Measurements from ENCODE around the gene ARFGEF3. TPM values are rescaled to one million over a fixed set of nuclear protein-coding genes. Genes with fewer than 3 reads are reported as not detected.
"Not testable (repeated sequence)": the region's sequence is repeated elsewhere in the genome, so short reads cannot be mapped to it uniquely, and the experiment has no call there.

The ARFGEF3 gene
- total RNA-seq, 5 donors from 2014 or later (not counting 1 experiment from before 2014, with no cell fraction given): 0.09 to 0.12 (median 0.10) TPM; not detected in 2

GRCh38 chr6:138116661-138116999 lies 45.1 kb upstream of the ARFGEF3 start:
- no peak for DNase-seq
- ChIA-PET CTCF (interaction anchor here (0.6 to 3.5 kb wide), 28 partner anchors 9 to 1326 kb away, joined by 3 to 30 read pairs (median 4); partner anchors contain the start of gene PERP (in 1 of the 2)), POLR2A (interaction anchor here in 1 of 2 donors (0.6 kb wide), 1 partner anchor 407 kb away, joined by 3 read pairs; no protein-coding TSS in a partner anchor)

GRCh38 chr6:138117376-138117914 lies 44.3 kb upstream of the ARFGEF3 start:
- H3K27ac ChIP-seq (ENCODE audit: low read length): no peak overlapping the region
- peaks cover 23 to 39% of the 10 kb centered on the region in 2 donors for H3K27me3 Mint-ChIP-seq
- DNase-seq (no peak), ATAC-seq (replicated peaks in 1 of 4) (no peak)
- H3K9me3 ChIP-seq: no peaks in the 10 kb centered on the region
- ChIA-PET CTCF (interaction anchor here (0.6 to 3.5 kb wide), 14 partner anchors 8 to 1327 kb away, joined by 3 to 30 read pairs (median 4); partner anchors contain the start of gene PERP (in 1 of the 2)), POLR2A (no interaction called here)
- H3K4me3 ChIP-seq (ENCODE audit: control insufficient read depth in 1 of 2, extremely low read depth in 1 of 2, low read length in 1 of 2): no peak overlapping the region
- H3K36me3 Mint-ChIP-seq: no peaks in the 10 kb centered on the region
- H3K27ac Mint-ChIP-seq: no peak overlapping the region
- peaks cover 6 to 7% (median 6%) of the 10 kb centered on the region in 3 donors for H3K4me1 Mint-ChIP-seq
- H3K4me3 Mint-ChIP-seq: no peak overlapping the region
- no peaks in the 10 kb centered on the region for H3K4me1 ChIP-seq (ENCODE audit: control insufficient read depth in 1 of 2, extremely low read depth in 1 of 2, insufficient read depth in 2 of 2, low read length in 2 of 2)
- no peaks in the 10 kb centered on the region for H3K9me3 Mint-ChIP-seq
- peaks cover 2 to 6% of the 10 kb centered on the region in 2 experiments for H3K27me3 ChIP-seq (replicated peaks in 1 of 2; ENCODE audit: control insufficient read depth in 2 of 2, extremely low read depth in 1 of 2, insufficient read depth in 2 of 2, low read length in 1 of 2)
- no peaks in the 10 kb centered on the region for H3K36me3 ChIP-seq (ENCODE audit: control insufficient read depth in 2 of 2, extremely low read depth in 1 of 2, insufficient read depth in 1 of 2, low read length in 1 of 2)
- no CpG with 5 or more reads among the region's 8 CpGs for WGBS (ENCODE audit: insufficient coverage)

More at GRCh38 chr6:138116661-138116999, 45.1 kb upstream of the ARFGEF3 start:
- Histone ChIP-seq H3K27ac (ENCODE audit: low read length) (no peak overlapping the region), H3K4me3 (ENCODE audit: control insufficient read depth in 1 of 2, extremely low read depth in 1 of 2, low read length in 1 of 2) (no peak overlapping the region), H3K9me3 (no peaks in the 10 kb centered on the region), H3K4me1 (ENCODE audit: control insufficient read depth in 1 of 2, extremely low read depth in 1 of 2, insufficient read depth in 2 of 2, low read length in 2 of 2) (no peaks in the 10 kb centered on the region), H3K36me3 (ENCODE audit: control insufficient read depth in 2 of 2, extremely low read depth in 1 of 2, insufficient read depth in 1 of 2, low read length in 1 of 2) (no peaks in the 10 kb centered on the region), H3K27me3 (replicated peaks in 1 of 2; ENCODE audit: control insufficient read depth in 2 of 2, extremely low read depth in 1 of 2, insufficient read depth in 2 of 2, low read length in 1 of 2) (peaks cover 2 to 6% of the 10 kb centered on the region in 2 experiments)
- Mint-ChIP-seq H3K4me1 (peaks cover 6 to 7% (median 6%) of the 10 kb centered on the region in 3 donors), H3K27ac (no peak overlapping the region), H3K27me3 (peaks cover 21 to 35% of the 10 kb centered on the region in 2 donors), H3K4me3 (no peak overlapping the region), H3K36me3 (no peaks in the 10 kb centered on the region), H3K9me3 (no peaks in the 10 kb centered on the region)
- ATAC-seq (replicated peaks in 1 of 4): no peak
- WGBS (ENCODE audit: insufficient coverage): no CpG with 5 or more reads among the region's 3 CpGs

GRCh38 chr6:138119229-138119628 lies 42.5 kb upstream of the ARFGEF3 start:
- H3K4me3 Mint-ChIP-seq; H3K9me3 ChIP-seq; POLR2A ChIA-PET; H3K36me3 Mint-ChIP-seq; H3K4me3 ChIP-seq (ENCODE audit: control insufficient read depth in 1 of 2, extremely low read depth in 1 of 2, low read length in 1 of 2); H3K36me3 ChIP-seq (ENCODE audit: control insufficient read depth in 2 of 2, extremely low read depth in 1 of 2, insufficient read depth in 1 of 2, low read length in 1 of 2); H3K4me1 Mint-ChIP-seq; DNase-seq; H3K4me1 ChIP-seq (ENCODE audit: control insufficient read depth in 1 of 2, extremely low read depth in 1 of 2, insufficient read depth in 2 of 2, low read length in 2 of 2); H3K27ac Mint-ChIP-seq; H3K9me3 Mint-ChIP-seq; ATAC-seq (replicated peaks in 1 of 4); H3K27ac ChIP-seq (ENCODE audit: low read length): not testable (repeated sequence)
- peaks cover 1 to 13% of the 10 kb centered on the region in 2 experiments for H3K27me3 ChIP-seq (replicated peaks in 1 of 2; ENCODE audit: control insufficient read depth in 2 of 2, extremely low read depth in 1 of 2, insufficient read depth in 2 of 2, low read length in 1 of 2)
- H3K27me3 Mint-ChIP-seq: peaks cover 26 to 38% of the 10 kb centered on the region in 2 donors
- CTCF ChIA-PET: interaction anchor here in 1 of 2 donors (0.7 to 1.0 kb wide), 2 partner anchors 10 to 405 kb away, joined by 3 to 4 read pairs; no protein-coding TSS in a partner anchor
- WGBS (ENCODE audit: insufficient coverage): no CpG with 5 or more reads among the region's 1 CpG

GRCh38 chr6:138119976-138120375 lies 41.8 kb upstream of the ARFGEF3 start:
- Histone ChIP-seq H3K36me3 (ENCODE audit: control insufficient read depth in 2 of 2, extremely low read depth in 1 of 2, insufficient read depth in 1 of 2, low read length in 1 of 2) (no peaks in the 10 kb centered on the region), H3K4me3 (ENCODE audit: control insufficient read depth in 1 of 2, extremely low read depth in 1 of 2, low read length in 1 of 2) (no peak overlapping the region), H3K4me1 (ENCODE audit: control insufficient read depth in 1 of 2, extremely low read depth in 1 of 2, insufficient read depth in 2 of 2, low read length in 2 of 2) (no peaks in the 10 kb centered on the region), H3K9me3 (no peaks in the 10 kb centered on the region), H3K27me3 (replicated peaks in 1 of 2; ENCODE audit: control insufficient read depth in 2 of 2, extremely low read depth in 1 of 2, insufficient read depth in 2 of 2, low read length in 1 of 2) (peaks cover 0 to 13% of the 10 kb centered on the region in 2 experiments), H3K27ac (ENCODE audit: low read length) (no peak overlapping the region)
- POLR2A ChIA-PET: no interaction called here
- Mint-ChIP-seq H3K9me3 (peaks cover 0 to 6% (median 6%) of the 10 kb centered on the region in 3 donors), H3K27ac (no peak overlapping the region), H3K27me3 (peaks cover 25 to 31% of the 10 kb centered on the region in 2 donors), H3K36me3 (no peaks in the 10 kb centered on the region), H3K4me1 (peaks cover 6 to 7% (median 6%) of the 10 kb centered on the region in 3 donors), H3K4me3 (no peak overlapping the region)
- CTCF ChIA-PET: interaction anchor here (0.5 to 1.0 kb wide), 2 partner anchors 11 to 398 kb away, joined by 3 to 4 read pairs; no protein-coding TSS in a partner anchor
- DNase-seq (no peak), ATAC-seq (replicated peaks in 1 of 4) (no peak)

GRCh38 chr6:138124096-138124495 lies 37.6 kb upstream of the ARFGEF3 start:
- Histone ChIP-seq H3K4me3 (ENCODE audit: control insufficient read depth in 1 of 2, extremely low read depth in 1 of 2, low read length in 1 of 2) (no peak overlapping the region), H3K9me3 (no peaks in the 10 kb centered on the region), H3K27me3 (replicated peaks in 1 of 2; ENCODE audit: control insufficient read depth in 2 of 2, extremely low read depth in 1 of 2, insufficient read depth in 2 of 2, low read length in 1 of 2) (peaks cover 0 to 8% of the 10 kb centered on the region in 2 experiments), H3K27ac (ENCODE audit: low read length) (no peak overlapping the region), H3K36me3 (ENCODE audit: control insufficient read depth in 2 of 2, extremely low read depth in 1 of 2, insufficient read depth in 1 of 2, low read length in 1 of 2) (no peaks in the 10 kb centered on the region), H3K4me1 (ENCODE audit: control insufficient read depth in 1 of 2, extremely low read depth in 1 of 2, insufficient read depth in 2 of 2, low read length in 2 of 2) (no peaks in the 10 kb centered on the region)
- Mint-ChIP-seq H3K9me3 (peaks cover 0 to 6% (median 6%) of the 10 kb centered on the region in 3 donors), H3K4me3 (no peak overlapping the region), H3K4me1 (no peaks in the 10 kb centered on the region), H3K27me3 (peaks cover 16 to 21% of the 10 kb centered on the region in 2 donors), H3K36me3 (no peaks in the 10 kb centered on the region), H3K27ac (no peak overlapping the region)
- POLR2A ChIA-PET: no interaction called here
- CTCF ChIA-PET: interaction anchor here (0.6 kb wide), 3 partner anchors 9 to 81 kb away, joined by 3 to 8 read pairs (median 4); no protein-coding TSS in a partner anchor
- no peak for ATAC-seq (replicated peaks in 1 of 4)
- no peak for DNase-seq
- no CpG with 5 or more reads among the region's 4 CpGs for WGBS (ENCODE audit: insufficient coverage)

GRCh38 chr6:138128096-138128495 lies 33.6 kb upstream of the ARFGEF3 start:
- Histone ChIP-seq H3K36me3 (ENCODE audit: control insufficient read depth in 2 of 2, extremely low read depth in 1 of 2, insufficient read depth in 1 of 2, low read length in 1 of 2) (no peaks in the 10 kb centered on the region), H3K4me1 (ENCODE audit: control insufficient read depth in 1 of 2, extremely low read depth in 1 of 2, insufficient read depth in 2 of 2, low read length in 2 of 2) (no peaks in the 10 kb centered on the region), H3K9me3 (no peaks in the 10 kb centered on the region), H3K4me3 (ENCODE audit: control insufficient read depth in 1 of 2, extremely low read depth in 1 of 2, low read length in 1 of 2) (no peak overlapping the region), H3K27ac (ENCODE audit: low read length) (no peak overlapping the region), H3K27me3 (replicated peaks in 1 of 2; ENCODE audit: control insufficient read depth in 2 of 2, extremely low read depth in 1 of 2, insufficient read depth in 2 of 2, low read length in 1 of 2) (peaks cover 0 to 10% of the 10 kb centered on the region in 2 experiments)
- DNase-seq (no peak), ATAC-seq (replicated peaks in 1 of 4) (no peak)
- CTCF ChIA-PET: no interaction called here
- H3K27ac Mint-ChIP-seq: no peak overlapping the region
- no peak overlapping the region for H3K4me3 Mint-ChIP-seq
- H3K36me3 Mint-ChIP-seq: no peaks in the 10 kb centered on the region
- peaks cover 0 to 6% (median 6%) of the 10 kb centered on the region in 3 donors for H3K9me3 Mint-ChIP-seq
- POLR2A ChIA-PET: no interaction called here
- no peaks in the 10 kb centered on the region for H3K4me1 Mint-ChIP-seq
- H3K27me3 Mint-ChIP-seq: peaks cover 10 to 19% of the 10 kb centered on the region in 2 donors
- WGBS (ENCODE audit: insufficient coverage): 100% methylated on average over 1 of the region's 3 CpGs
